Upper lobe of right lung (tissue), 1 donor: Measurements from ENCODE around the gene MUSTN1. TPM values are rescaled to one million over a fixed set of nuclear protein-coding genes. Genes with fewer than 3 reads are reported as not detected.

Source experiments
- ATAC-seq: fragments of 200-7000 bp; cut with Tn5 transposase; one replicate; pipeline ENCODE4 v1.9.1; 2020; ENCODE audit warnings: mild to moderate bottlenecking, moderate library complexity
- DNase-seq: peaks from one replicate; pipeline ENCODE4 v3.0.0-alpha.2; 2020
- H3K27ac ChIP-seq: fragments of 200-600 bp; one replicate; pipeline ENCODE4 v1.8.0; 2022
- H3K27me3 ChIP-seq: fragments of 200-600 bp; one replicate; pipeline ENCODE4 v1.8.0; 2022; ENCODE audit warnings: mild to moderate bottlenecking
- H3K36me3 ChIP-seq: fragments of 200-600 bp; one replicate; pipeline ENCODE4 v1.8.0; 2022
- H3K4me1 ChIP-seq: fragments of 200-600 bp; one replicate; pipeline ENCODE4 v1.8.0; 2022
- H3K4me3 ChIP-seq: fragments of 200-600 bp; one replicate; pipeline ENCODE4 v1.8.0; 2022; ENCODE audit warnings: mild to moderate bottlenecking
- H3K9me3 ChIP-seq: fragments of 200-600 bp; one replicate; pipeline ENCODE4 v1.8.0; 2022
- intact Hi-C: fragments of 100-400 bp; cut with DNase I; formaldehyde crosslinking; loops from one replicate; pipeline ENCODE4 v1.11.0; 2022
- total RNA-seq: library from RNA; stranded (reverse); fragmentation: NEBNext Ultra II Directional; extraction: Animal tissue kit (Norgen Biotek cat#: 25700); gene quantifications from one replicate; pipeline ENCODE4 v1.2.1, GENCODE V29; 2021
- TF ChIP-seq, protein P1 (sequence below): fragments of 200-600 bp; IDR thresholded peaks from one replicate; pipeline ENCODE4 v1.8.0; 2022; ENCODE audit warnings: antibody characterized with exemption
- donor health status: DM: no; HTN: yes; CAD: no; lungs with severe emphysema.

MUSTN1 gene
- total RNA-seq, 1 donor from 2014 or later = 5.4 TPM

DNA sequence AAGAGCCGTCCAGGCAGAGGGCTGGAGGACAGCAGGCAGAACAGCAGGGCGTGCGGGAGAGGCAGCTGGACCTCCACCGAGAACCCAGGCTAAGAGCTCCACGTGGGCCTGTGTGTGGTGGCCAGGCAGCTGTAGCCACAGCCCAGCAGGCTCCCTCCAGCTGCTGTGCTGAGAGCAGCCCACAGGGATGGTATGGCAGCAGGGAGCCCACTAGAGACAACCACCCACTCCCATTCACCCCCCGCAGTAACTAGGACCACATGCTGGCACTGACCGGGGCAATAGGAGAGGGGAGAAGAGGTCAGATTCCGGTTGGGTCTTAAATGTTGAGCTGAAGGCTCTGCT is 25.6 kb upstream of the MUSTN1 start:
- Histone ChIP-seq H3K4me1 (no peaks in the 10 kb centered on the region), H3K27ac (no peak overlapping the region), H3K36me3 (peaks cover 4% of the 10 kb centered on the region), H3K4me3 (no peak overlapping the region), H3K27me3 (no peaks in the 10 kb centered on the region), H3K9me3 (no peaks in the 10 kb centered on the region)
- no peak for DNase-seq
- peak; percentile 39 for ATAC-seq
- intact Hi-C loops = no loop called here
- TF ChIP-seq, protein P1, sequence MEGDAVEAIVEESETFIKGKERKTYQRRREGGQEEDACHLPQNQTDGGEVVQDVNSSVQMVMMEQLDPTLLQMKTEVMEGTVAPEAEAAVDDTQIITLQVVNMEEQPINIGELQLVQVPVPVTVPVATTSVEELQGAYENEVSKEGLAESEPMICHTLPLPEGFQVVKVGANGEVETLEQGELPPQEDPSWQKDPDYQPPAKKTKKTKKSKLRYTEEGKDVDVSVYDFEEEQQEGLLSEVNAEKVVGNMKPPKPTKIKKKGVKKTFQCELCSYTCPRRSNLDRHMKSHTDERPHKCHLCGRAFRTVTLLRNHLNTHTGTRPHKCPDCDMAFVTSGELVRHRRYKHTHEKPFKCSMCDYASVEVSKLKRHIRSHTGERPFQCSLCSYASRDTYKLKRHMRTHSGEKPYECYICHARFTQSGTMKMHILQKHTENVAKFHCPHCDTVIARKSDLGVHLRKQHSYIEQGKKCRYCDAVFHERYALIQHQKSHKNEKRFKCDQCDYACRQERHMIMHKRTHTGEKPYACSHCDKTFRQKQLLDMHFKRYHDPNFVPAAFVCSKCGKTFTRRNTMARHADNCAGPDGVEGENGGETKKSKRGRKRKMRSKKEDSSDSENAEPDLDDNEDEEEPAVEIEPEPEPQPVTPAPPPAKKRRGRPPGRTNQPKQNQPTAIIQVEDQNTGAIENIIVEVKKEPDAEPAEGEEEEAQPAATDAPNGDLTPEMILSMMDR = no peak

DNA sequence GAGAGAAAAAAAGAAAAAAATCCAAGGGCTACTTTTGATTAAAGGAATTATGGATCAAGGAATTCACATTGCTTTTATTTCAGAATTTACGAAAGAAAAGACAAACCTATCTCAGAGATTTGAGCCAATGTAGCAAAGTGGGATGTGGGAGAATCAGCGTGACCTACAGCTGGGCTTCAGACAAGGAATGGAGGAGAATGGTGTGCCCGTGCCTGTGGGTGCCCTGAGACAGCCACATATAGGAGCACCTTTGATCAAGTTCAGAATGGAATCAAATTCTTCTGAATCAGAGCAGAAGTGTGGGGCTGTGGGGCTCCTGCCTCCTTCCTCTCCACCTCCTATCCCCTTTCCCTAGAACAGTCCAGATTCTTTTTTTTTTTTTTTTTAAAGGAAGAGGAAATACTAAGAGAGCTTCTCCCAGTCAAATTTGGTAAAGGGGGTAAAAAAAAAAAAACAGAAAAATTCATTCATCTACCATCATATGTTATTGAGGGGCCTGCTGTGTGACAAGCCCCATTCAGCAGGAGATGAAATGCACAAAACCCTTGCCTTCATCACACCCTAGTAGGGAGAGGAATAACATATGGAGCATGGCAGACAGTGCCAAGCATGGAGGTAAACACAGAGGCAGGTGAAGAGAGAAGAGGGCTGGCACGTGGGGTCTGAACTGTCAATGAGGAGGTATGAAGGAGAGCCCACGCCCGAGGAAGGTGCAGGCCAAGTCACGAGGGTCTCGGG is 25.0 kb upstream of the MUSTN1 start:
- H3K36me3 ChIP-seq = peaks cover 10% of the 10 kb centered on the region

DNA sequence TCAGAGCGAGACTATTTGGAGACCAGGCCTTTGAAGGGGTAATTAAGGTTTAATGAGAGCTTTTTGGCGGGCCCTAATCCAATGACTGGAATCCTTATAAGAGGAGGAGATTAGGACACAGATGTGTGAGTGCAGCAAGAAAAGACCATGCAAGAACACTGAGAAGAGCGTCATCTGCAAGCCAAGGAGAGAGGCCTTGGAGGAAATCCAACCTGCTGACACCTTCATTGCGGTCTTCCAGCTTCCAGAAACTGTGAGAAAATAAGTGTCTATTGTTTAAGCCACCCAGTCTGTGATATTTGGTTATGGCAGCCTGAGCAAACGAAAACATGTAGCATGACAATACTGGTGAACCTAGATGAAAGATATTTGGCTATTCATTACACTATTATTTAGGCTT is 23.0 kb upstream of the MUSTN1 start:
- H3K4me1 ChIP-seq = no peaks in the 10 kb centered on the region
- no peaks in the 10 kb centered on the region for H3K9me3 ChIP-seq
- H3K27ac ChIP-seq = no peak overlapping the region
- no peak overlapping the region for H3K4me3 ChIP-seq
- TF ChIP-seq, protein P1 = no peak
- H3K27me3 ChIP-seq = no peaks in the 10 kb centered on the region
- ATAC-seq = no peak
- no peak for DNase-seq
- H3K36me3 ChIP-seq = peaks cover 14% of the 10 kb centered on the region
- intact Hi-C loops = no loop called here

More for the DNA sequence above, 25.0 kb upstream of the MUSTN1 start:
- ATAC-seq (no peak), DNase-seq (no peak)
- Histone ChIP-seq H3K4me1 (no peaks in the 10 kb centered on the region), H3K27me3 (no peaks in the 10 kb centered on the region), H3K9me3 (no peaks in the 10 kb centered on the region), H3K27ac (no peak overlapping the region), H3K4me3 (no peak overlapping the region)
- TF ChIP-seq, protein P1 = no peak
- intact Hi-C loops = no loop called here

DNA sequence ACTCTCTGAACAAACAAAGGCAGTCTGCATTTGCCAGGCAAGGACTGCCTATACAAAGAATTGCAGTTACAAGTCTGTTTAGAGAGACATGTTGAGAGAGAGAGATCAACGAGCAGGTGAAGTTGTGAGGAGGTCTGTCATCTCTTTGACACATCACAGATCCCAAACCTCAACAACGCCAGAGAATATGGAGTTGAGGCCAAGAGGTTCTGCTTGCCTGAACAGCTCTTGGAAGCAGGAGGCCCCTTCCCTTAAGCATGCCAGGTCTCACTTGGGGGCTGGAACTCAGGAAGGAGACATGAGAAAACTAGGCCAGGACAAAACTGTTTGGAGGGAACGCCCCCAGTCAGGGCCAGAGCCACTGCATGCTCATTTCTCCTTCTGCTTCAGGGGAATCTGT is 22.3 kb upstream of the MUSTN1 start:
- no peak for DNase-seq
- Histone ChIP-seq H3K27ac (no peak overlapping the region), H3K4me1 (no peaks in the 10 kb centered on the region), H3K27me3 (no peaks in the 10 kb centered on the region), H3K9me3 (no peaks in the 10 kb centered on the region), H3K36me3 (peaks cover 18% of the 10 kb centered on the region), H3K4me3 (no peak overlapping the region)
- TF ChIP-seq, protein P1 = no peak
- intact Hi-C loops = no loop called here
- ATAC-seq = no peak

DNA sequence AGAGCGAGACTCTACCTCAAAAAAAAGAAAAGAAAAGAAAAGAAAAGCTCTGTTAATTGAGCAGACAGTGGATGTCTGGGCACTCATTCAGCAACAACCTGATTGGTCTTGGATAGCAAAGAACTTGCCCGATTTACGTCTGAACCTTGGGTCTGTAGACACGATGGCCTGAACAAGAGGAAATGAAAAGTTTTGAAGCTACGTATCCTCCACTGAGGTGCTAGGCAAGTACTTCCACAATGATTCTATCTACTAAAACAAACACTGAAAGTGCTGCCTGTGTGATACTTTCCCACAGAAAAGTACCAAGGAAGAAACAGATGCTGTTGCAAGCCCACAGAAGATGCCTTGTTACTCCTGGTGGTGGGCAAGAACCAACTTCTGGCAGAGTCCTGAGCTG is 21.8 kb upstream of the MUSTN1 start:
- TF ChIP-seq, protein P1 = no peak
- ATAC-seq (no peak), DNase-seq (no peak)
- Histone ChIP-seq H3K4me1 (no peaks in the 10 kb centered on the region), H3K27me3 (no peaks in the 10 kb centered on the region), H3K36me3 (peaks cover 23% of the 10 kb centered on the region), H3K9me3 (no peaks in the 10 kb centered on the region), H3K27ac (no peak overlapping the region), H3K4me3 (no peak overlapping the region)
- intact Hi-C loops = no loop called here

DNA sequence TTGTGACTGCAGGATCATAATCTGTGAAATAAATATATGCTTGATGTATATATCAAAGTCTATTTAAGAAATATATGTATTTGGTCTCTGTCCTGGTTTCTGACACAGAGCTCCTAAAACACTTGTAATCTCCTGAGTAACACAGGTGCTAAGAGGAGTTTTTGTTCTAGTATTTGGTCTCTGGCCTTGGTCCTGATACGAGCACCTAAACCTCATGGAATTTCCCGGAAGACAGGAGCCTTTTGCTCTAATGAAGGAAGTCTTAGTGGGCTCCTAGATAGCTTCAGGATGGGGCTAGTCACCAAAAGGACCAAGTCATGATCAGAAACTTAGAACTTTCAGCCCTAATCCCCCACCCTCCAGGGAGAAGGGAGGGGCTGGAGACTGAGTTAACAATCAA is 19.2 kb upstream of the MUSTN1 start:
- Histone ChIP-seq H3K9me3 (no peaks in the 10 kb centered on the region), H3K27me3 (no peaks in the 10 kb centered on the region), H3K4me1 (no peaks in the 10 kb centered on the region), H3K4me3 (no peak overlapping the region), H3K27ac (no peak overlapping the region), H3K36me3 (peaks cover 38% of the 10 kb centered on the region)
- intact Hi-C loops = no loop called here
- TF ChIP-seq, protein P1 = no peak
- no peak for ATAC-seq
- no peak for DNase-seq
